Breast epithelium (tissue), 3 donors: Measurements from ENCODE around the gene DSCAML1.

Experiments
- CTCF ChIP-seq, 3 donors: fragments of 450-650 bp; IDR thresholded peaks; one replicate each; pipeline ENCODE4 v1.5.1; 2016 to 2017; ENCODE audit warnings: antibody characterized with exemption in 3 of 3, mild to moderate bottlenecking in 3 of 3, moderate library complexity in 3 of 3
- POLR2A ChIP-seq: fragments of 450-650 bp; IDR thresholded peaks from one replicate; pipeline ENCODE4 v1.6.1; 2016; ENCODE audit warnings: antibody characterized with exemption, mild to moderate bottlenecking, moderate library complexity

GRCh38 chr11:117639601-117640000 is 157.4 kb downstream of the DSCAML1 start:
- TF ChIP-seq CTCF (IDR thresholded peaks at IDR 0.05) (no peak), POLR2A (no peak)
